ENCODE measurements around the gene LTA.
"Not testable (repeated sequence)": the region's sequence is repeated elsewhere in the genome, so short reads cannot be mapped to it uniquely, and the experiment has no call there.

The LTA gene

GRCh38 chr6:31543639-31544038, 28.4 kb upstream of the LTA start:
- no peak for DNase-seq

- no peak for DNase-seq
Measured at GRCh38 chr6:31544676-31545075, 27.4 kb upstream of the LTA start.

DNA sequence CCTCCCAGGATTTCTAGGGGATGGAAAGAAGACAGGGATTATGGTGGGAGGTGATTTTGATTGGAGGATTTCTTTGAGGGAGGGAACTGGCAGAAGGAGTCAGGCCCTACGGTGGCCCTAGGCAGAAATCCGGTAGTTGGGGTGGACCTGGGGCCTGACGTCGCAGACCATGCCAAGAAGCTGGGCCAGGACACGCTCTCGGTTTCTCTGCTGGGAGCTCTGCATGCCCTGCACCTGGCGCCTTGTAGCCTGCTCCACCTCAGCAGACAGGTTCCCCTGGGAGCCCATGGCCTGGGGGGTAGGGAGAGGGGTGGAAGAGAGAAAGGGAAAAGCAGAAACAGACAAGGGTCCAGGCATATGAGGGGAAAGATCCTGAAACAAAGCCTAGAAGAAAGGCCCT, 26.8 kb upstream of the LTA start:
- no peak for DNase-seq

GRCh38 chr6:31546339-31546957, 25.6 kb upstream of the LTA start, which contains the start of gene ATP6V1G2:
Gene ATP6V1G2 (minus strand): TSS chr6:31546608. CDS start chr6:31546559, 49 bp downstream.
- peak; percentile 88 for DNase-seq

- DNase-seq, result peak; percentile 82
Measured at GRCh38 chr6:31546958-31547726, 24.9 kb upstream of the LTA start, which contains the start of gene NFKBIL1. Gene NFKBIL1 (plus strand): TSS chr6:31547608. CDS start chr6:31547695, 87 bp downstream.

- DNase-seq, result no peak
Measured at GRCh38 chr6:31547727-31548543, 24.2 kb upstream of the LTA start.

DNA sequence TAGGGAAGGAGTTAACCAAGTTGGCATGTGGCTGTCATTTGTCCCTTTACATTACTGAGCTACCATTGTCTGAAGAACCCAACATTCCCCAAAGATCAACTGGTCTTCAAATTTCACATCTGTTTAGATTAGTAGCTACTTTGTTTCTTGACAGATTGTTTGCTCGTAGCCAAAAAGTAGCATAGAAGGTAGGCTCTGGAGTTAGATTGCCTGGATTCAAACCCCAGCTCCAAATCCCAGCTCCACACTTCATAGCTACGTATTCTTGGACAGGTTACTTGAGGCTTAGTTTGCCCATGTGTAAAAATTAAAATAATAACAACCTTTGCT, 23.6 kb upstream of the LTA start:
- DNase-seq, result no peak

DNA sequence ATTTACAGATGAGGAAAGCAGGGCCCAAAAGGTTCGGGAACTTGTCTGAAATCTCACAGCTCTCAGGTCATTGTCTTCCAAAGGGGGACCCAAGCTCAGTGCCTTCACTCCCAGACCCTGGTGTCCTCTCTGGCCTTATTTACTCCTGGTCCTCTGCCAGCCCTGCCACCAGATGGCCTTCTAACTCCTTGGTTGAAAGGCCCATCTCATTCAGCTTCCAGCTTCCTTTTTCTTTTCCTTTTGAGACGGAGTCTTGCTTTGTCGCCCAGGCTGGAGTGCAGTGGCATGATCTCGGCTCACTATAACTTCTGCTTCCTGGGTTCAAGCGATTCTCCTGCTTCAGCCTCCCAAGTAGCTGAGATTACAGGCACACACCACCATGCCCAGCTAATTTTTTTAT, 20.7 kb upstream of the LTA start:
- not testable (repeated sequence) for DNase-seq

GRCh38 chr6:31556307-31556706, 15.8 kb upstream of the LTA start:
- no peak for DNase-seq

GRCh38 chr6:31557443-31558317, 14.4 kb upstream of the LTA start:
- DNase-seq, result no peak

DNA sequence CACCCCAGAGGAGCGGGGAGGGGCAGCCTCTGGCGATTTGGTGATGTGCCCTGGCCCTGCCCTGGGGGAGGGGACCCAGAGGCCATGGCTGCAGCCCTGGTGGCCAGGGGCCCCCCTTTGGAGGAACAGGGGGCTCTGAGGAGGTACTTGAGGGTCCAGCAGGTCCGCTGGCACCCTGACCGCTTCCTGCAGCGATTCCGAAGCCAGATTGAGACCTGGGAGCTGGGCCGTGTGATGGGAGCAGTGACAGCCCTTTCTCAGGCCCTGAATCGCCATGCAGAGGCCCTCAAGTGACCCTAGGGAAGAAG, 13.8 kb upstream of the LTA start:
- DNase-seq, result no peak

GRCh38 chr6:31558631-31559500, 13.2 kb upstream of the LTA start:
- DNase-seq, result no peak

GRCh38 chr6:31559606-31559957, 12.5 kb upstream of the LTA start:
- no peak for DNase-seq

GRCh38 chr6:31559958-31560696, 12.0 kb upstream of the LTA start:
- no peak for DNase-seq

- no peak for DNase-seq
Measured at GRCh38 chr6:31560697-31561058, 11.4 kb upstream of the LTA start.

GRCh38 chr6:31567531-31568370, 4.3 kb upstream of the LTA start:
- no peak for DNase-seq

DNA sequence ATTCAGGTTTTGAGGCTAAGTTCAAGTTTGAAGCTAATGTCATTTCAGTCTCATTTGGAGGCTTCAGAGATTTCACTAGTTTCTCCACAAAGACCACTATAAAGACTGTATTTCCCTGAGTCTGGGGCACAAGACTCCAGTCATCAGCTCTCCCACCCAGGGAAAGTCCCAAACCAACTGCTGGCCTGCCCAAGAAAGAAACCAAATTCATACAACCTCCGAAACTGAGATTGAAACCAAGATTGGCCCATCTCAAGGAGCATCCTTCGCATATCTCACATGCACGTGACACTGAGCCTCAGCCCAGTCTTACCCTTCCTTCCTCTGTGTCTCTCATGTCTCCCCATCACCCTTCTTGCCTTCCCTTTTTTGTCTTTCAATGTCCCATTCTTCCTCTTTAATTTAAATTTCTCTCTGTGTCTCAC, 3.5 kb upstream of the LTA start:
- peak; percentile 57 for DNase-seq

GRCh38 chr6:31569861-31570536, 2.1 kb upstream of the LTA start:
- no peak for DNase-seq

DNA sequence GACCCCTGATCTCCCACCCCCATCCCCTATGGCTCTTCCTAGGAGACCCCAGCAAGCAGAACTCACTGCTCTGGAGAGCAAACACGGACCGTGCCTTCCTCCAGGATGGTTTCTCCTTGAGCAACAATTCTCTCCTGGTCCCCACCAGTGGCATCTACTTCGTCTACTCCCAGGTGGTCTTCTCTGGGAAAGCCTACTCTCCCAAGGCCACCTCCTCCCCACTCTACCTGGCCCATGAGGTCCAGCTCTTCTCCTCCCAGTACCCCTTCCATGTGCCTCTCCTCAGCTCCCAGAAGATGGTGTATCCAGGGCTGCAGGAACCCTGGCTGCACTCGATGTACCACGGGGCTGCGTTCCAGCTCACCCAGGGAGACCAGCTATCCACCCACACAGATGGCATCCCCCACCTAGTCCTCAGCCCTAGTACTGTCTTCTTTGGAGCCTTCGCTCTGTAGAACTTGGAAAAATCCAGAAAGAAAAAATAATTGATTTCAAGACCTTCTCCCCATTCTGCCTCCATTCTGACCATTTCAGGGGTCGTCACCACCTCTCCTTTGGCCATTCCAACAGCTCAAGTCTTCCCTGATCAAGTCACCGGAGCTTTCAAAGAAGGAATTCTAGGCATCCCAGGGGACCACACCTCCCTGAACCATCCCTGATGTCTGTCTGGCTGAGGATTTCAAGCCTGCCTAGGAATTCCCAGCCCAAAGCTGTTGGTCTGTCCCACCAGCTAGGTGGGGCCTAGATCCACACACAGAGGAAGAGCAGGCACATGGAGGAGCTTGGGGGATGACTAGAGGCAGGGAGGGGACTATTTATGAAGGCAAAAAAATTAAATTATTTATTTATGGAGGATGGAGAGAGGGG, 1.4 kb downstream of the LTA start:
- DNase-seq, result no peak

Measured in activated CD4-positive, CD25-positive, alpha-beta regulatory T cell treated with anti-CD3 and anti-CD28 coated beads, Interleukin-2, amount 50 U/mL, for 72 hours (primary cell).